ENCODE results near the gene LDHAL6B. TPM values are rescaled to one million over a fixed set of nuclear protein-coding genes. Genes with fewer than 3 reads are reported as not detected.

The LDHAL6B gene
- total RNA-seq, 1 donor = not detected

- no peak overlapping the region for H3K4me3 ChIP-seq (ENCODE audit: insufficient read depth, low read length)
- peaks cover 71% of the 10 kb centered on the region for H3K36me3 ChIP-seq (ENCODE audit: insufficient read depth, low read length)
- no peaks in the 10 kb centered on the region for H3K9me3 ChIP-seq (ENCODE audit: low read depth, low read length)
- H3K4me2 ChIP-seq (ENCODE audit: insufficient read depth, low read length) = no peak overlapping the region
- H3K27me3 ChIP-seq (ENCODE audit: insufficient read depth, low read length) = no peaks in the 10 kb centered on the region
- no peaks in the 10 kb centered on the region for H4K20me1 ChIP-seq (ENCODE audit: insufficient read depth, low read length)
- H2AFZ ChIP-seq (ENCODE audit: low read length) = no peak overlapping the region
- no peaks in the 10 kb centered on the region for H3K79me2 ChIP-seq (ENCODE audit: insufficient read depth, low read length)
- TF ChIP-seq CTCF (IDR thresholded peaks at IDR 0.05; ENCODE audit: extremely low read depth, low read depth, low read length) = no peak
- DNase-seq (ENCODE audit: insufficient read length, low spot score, missing footprints) = no peak
- no peak overlapping the region for H3K27ac ChIP-seq (ENCODE audit: low read depth, low read length)
- H3K4me1 ChIP-seq (ENCODE audit: insufficient read depth, low read length) = peaks cover 13% of the 10 kb centered on the region
These were observed 20.9 kb upstream of the LDHAL6B start for GRCh38 chr15:59185725-59186124.

GRCh38 chr15:59186501-59186900, 20.1 kb upstream of the LDHAL6B start:
- Histone ChIP-seq H2AFZ (ENCODE audit: low read length) (no peak overlapping the region), H3K27me3 (ENCODE audit: insufficient read depth, low read length) (no peaks in the 10 kb centered on the region), H3K4me2 (ENCODE audit: insufficient read depth, low read length) (no peak overlapping the region), H3K9me3 (ENCODE audit: low read depth, low read length) (no peaks in the 10 kb centered on the region), H3K4me3 (ENCODE audit: insufficient read depth, low read length) (no peak overlapping the region), H3K79me2 (ENCODE audit: insufficient read depth, low read length) (no peaks in the 10 kb centered on the region), H3K4me1 (ENCODE audit: insufficient read depth, low read length) (peaks cover 13% of the 10 kb centered on the region), H4K20me1 (ENCODE audit: insufficient read depth, low read length) (peaks cover under 1% of the 10 kb centered on the region), H3K27ac (ENCODE audit: low read depth, low read length) (no peak overlapping the region), H3K36me3 (ENCODE audit: insufficient read depth, low read length) (peaks cover 66% of the 10 kb centered on the region)
- TF ChIP-seq CTCF (IDR thresholded peaks at IDR 0.05; ENCODE audit: extremely low read depth, low read depth, low read length) = no peak
- DNase-seq (ENCODE audit: insufficient read length, low spot score, missing footprints) = no peak

- no peak overlapping the region for H2AFZ ChIP-seq (ENCODE audit: low read length)
- no peak for TF ChIP-seq CTCF (IDR thresholded peaks at IDR 0.05; ENCODE audit: extremely low read depth, low read depth, low read length)
- DNase-seq (ENCODE audit: insufficient read length, low spot score, missing footprints) = no peak
- H3K9me3 ChIP-seq (ENCODE audit: low read depth, low read length) = no peaks in the 10 kb centered on the region
- H4K20me1 ChIP-seq (ENCODE audit: insufficient read depth, low read length) = peaks cover 4% of the 10 kb centered on the region
- no peak overlapping the region for H3K4me2 ChIP-seq (ENCODE audit: insufficient read depth, low read length)
- H3K27ac ChIP-seq (ENCODE audit: low read depth, low read length) = no peak overlapping the region
- no peaks in the 10 kb centered on the region for H3K27me3 ChIP-seq (ENCODE audit: insufficient read depth, low read length)
- H3K36me3 ChIP-seq (ENCODE audit: insufficient read depth, low read length) = peaks cover 63% of the 10 kb centered on the region
- H3K4me3 ChIP-seq (ENCODE audit: insufficient read depth, low read length) = no peak overlapping the region
- peaks cover 28% of the 10 kb centered on the region for H3K4me1 ChIP-seq (ENCODE audit: insufficient read depth, low read length)
- no peaks in the 10 kb centered on the region for H3K79me2 ChIP-seq (ENCODE audit: insufficient read depth, low read length)
These were observed 17.4 kb upstream of the LDHAL6B start for GRCh38 chr15:59189241-59189640.

DNA sequence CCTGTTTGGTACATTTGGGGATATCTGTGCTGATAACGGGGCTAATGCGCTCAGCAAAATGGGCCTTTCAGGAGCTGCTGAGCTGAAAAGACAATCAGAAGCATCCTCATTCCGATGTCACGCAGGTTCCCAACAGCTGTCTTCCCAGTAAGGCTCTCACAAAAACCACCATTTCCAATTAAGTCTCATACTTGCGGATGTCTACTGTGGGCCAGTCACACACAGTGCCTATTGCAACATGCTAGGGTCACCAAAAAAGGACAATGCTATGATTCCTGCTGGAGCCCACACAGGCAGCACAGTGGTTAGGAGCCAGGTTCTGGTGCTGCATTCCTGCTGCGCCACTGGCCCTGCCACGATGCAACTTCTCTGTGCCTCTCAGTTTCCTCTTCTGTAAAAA, 16.4 kb upstream of the LDHAL6B start:
- H3K4me3 ChIP-seq (ENCODE audit: insufficient read depth, low read length) = no peak overlapping the region
- no peak overlapping the region for H3K4me2 ChIP-seq (ENCODE audit: insufficient read depth, low read length)
- no peak for TF ChIP-seq CTCF (IDR thresholded peaks at IDR 0.05; ENCODE audit: extremely low read depth, low read depth, low read length)
- no peak overlapping the region for H3K27ac ChIP-seq (ENCODE audit: low read depth, low read length)
- H3K27me3 ChIP-seq (ENCODE audit: insufficient read depth, low read length) = no peaks in the 10 kb centered on the region
- H3K4me1 ChIP-seq (ENCODE audit: insufficient read depth, low read length) = peaks cover 38% of the 10 kb centered on the region
- no peak overlapping the region for H2AFZ ChIP-seq (ENCODE audit: low read length)
- no peaks in the 10 kb centered on the region for H3K79me2 ChIP-seq (ENCODE audit: insufficient read depth, low read length)
- no peaks in the 10 kb centered on the region for H3K9me3 ChIP-seq (ENCODE audit: low read depth, low read length)
- H3K36me3 ChIP-seq (ENCODE audit: insufficient read depth, low read length) = peaks cover 63% of the 10 kb centered on the region
- H4K20me1 ChIP-seq (ENCODE audit: insufficient read depth, low read length) = peaks cover 4% of the 10 kb centered on the region
- DNase-seq (ENCODE audit: insufficient read length, low spot score, missing footprints) = no peak

Measured in osteoblast (primary cell).